ELF-1 (cell line): ENCODE data around the gene CDHR5.

Source experiments
- DNase-seq: peaks from one replicate; pipeline ENCODE4 v3.0.0-alpha.2; 2016; ENCODE audit warnings: low read depth, low spot score

CDHR5 gene

DNA sequence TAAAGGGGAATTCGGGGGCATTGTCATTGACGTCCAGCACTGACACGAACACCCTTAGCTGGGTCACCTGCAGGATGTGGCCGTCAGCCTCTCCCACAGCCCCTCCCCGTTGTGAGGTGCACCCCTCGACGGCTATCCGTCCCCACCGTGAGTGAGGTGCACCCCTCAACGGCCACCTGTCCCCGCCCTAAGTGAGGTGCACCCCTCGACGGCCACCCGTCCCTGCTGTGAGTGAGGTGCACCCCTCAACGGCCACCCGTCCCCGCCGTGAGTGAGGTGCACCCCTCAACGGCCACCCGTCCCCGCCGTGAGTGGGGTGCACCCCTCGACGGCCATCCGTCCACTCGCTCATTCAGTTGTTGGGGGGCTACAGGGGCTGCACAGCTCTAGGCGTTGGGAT is 2.9 kb downstream of the CDHR5 start:
- DNase-seq, result no peak

DNA sequence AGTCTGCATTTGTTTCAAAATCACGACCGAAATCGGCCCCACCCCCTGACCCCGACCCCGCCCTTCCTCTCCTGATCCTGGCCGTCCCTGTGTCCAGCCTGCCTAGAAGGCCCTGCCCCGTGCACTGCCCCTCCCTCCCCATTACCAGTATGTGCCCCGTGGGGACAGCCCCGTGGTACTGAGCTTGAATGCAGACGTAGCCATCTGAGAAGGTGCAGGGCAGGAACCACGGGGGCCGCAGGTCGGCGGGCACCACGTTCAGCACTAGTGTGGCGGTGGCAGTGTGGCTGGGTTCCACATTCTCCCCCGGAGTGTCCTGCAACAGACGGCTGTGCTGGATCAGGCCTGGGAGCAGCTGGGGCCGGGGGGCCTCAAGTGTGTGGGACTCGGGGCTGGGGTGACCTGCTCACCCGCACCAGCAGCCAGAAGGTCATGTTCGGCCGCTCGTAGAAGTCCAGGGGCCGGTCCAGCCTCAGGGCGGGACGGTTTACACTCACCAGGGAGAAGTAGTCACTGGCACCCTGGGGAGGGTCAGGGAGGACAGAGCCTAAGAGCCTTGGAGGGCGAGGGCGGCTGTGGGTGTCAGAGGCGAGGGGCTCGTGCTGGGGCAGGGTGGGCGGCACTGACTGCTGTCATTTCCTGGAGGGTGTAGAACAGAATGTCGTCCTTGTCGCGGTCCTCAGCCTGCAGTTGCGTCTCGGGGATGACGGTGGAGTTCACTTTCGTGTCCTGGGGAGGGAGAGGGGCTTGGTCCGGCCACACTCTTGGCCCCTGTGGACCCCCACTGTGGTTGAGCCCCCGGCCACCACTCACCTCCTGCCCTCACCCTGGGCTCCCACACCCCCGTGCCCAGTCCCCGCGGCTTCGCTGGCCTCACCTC is 3.6 kb downstream of the CDHR5 start:
- DNase-seq, result no peak

DNA sequence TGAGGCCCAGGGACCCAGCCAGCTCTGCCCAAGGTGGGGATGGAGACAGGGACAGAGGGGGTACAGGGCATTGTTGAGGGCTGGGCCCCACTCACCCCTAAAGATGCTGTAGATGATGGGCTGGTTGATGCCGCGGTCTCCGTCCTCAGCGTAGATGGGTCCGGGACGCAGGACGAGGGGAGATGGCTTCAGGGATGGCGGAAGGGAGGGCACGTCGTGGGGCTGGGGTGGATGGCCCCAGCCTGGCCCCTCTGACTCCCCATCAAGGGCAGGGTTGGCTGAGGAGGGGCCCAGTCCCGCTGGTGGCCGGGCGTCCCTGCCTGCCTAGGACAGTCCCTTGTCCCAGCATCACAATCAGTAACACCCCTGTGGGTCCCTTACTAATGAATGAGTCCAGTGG is 4.6 kb downstream of the CDHR5 start:
- no peak for DNase-seq

DNA sequence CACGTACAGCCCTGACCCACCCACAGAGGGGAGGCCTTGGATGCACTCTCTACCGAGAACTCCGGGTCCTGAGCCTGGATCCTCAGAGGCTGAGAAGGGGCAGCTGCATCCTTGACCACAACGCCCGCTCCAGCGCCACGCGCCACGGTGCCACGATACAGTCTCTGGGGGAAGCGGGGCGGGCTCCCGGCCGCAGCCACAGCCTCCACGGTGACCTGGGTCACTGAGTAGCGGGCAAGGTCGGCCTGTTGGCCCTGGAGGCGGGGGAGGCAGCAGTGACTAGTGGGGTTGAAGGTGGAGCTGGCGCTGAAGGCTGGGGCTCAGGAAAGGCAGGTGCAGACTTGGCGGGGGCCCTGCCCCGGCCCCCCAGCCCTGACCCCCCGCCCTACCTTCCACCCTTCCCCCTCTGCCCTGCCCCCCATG is 5.1 kb downstream of the CDHR5 start:
- no peak for DNase-seq

DNA sequence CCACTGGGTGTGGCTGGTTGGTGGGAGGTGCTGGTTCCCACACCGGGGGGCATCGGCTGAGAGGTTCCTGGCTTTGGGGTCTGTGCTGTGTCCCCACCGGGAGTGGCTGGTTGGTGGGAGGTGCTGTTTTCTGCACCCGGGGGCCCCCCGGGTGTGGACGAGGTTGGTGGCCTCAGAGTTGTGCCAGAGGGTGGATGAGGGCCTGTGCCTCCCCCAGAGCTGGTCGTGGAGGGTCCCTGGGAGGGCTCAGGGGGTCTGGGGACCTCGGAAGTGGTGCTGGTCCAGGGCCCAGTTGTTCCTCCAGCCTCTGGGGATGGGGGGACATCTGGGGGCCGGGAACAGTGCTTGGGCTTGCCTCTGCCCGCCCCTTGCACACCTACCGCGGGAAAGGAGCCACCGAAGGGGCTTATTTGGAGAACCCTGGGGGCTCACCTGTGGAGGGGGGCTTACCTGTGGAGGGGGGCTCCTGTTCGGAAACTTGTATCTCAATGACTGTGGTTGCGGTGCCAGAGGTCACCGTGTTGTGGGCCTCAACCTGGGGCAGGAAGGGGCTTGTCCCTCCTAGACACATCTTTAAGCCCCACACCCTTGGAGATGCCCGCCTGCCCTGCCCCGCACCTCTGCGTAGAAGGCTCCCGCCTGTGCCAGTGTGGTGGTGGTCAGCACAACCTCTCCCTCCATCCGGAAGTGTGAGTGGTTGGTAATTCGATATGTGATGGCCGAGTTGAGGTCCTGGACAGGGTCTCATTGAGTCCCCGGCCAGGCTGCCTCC is 5.7 kb downstream of the CDHR5 start:
- no peak for DNase-seq

DNA sequence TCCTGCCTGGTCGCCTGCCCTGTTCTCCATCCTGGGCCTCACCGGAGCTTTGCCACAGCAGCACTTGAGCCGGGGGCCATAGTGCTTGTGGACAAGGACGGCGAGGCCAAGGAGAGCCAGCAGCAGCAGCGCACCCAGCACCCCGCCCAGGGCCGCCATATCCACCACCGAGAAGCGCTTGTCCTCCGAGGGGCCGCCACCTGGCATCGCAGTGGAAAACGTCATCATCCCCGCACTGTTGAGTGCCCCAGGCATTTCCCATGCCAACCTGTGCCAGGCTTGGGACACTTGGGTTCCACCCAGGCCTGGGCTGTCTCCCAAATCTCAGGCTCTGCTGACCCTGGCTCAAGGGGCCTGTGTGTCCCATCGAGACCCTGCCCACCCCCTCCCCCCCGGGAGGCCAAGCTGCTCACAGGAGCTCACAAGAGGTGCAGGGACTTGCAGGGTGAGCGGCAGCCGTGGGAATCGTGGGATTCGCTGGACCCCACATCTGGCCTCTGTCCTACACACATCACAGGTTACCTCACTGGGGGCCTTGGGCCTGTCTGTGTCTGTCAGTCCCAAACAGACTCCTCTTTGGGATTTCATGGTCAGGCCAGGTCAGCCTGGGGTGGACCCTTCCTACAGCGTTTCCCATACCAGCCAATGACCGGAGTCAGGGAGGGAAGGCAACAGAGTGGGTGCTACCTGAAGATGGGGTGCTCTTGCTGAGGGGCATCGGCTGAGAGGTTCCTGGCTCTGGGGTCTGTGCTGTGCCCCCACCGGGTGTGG is 6.7 kb downstream of the CDHR5 start:
- no peak for DNase-seq

DNA sequence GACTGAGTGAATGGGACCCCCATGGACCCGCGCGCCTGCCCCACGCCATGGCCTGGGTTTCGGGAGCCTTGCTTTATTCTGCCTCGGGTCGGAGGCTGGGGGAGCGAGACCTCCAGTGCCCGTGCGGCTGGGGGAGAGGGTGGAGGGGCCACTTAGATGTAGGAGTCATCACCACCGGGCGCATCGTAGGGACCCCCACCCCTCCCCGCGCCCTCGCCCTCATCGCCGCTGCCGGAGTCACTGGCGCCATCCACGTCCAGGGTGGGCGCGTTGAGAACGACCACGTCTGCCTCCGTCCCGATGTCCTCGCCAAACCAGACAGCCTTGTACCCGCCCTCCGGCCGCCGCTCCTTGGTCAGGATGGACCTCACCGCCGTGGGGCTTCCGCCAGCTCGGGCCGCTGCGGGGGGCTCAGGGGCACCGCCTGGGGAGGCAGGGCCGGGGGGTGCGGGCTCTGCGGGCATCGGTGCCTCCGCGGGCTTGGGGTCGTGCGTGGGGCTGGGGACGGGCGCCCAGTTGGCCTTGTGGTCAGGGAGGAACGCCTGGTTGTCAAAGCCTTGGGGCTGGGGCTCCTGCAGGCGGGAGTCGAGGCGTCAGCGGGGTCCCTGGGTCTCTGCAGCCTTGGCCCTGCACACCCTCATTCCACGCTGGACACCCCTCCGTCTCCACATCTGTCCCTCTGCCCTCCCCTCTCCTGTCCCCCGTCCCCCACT is 7.4 kb downstream of the CDHR5 start:
- no peak for DNase-seq

DNA sequence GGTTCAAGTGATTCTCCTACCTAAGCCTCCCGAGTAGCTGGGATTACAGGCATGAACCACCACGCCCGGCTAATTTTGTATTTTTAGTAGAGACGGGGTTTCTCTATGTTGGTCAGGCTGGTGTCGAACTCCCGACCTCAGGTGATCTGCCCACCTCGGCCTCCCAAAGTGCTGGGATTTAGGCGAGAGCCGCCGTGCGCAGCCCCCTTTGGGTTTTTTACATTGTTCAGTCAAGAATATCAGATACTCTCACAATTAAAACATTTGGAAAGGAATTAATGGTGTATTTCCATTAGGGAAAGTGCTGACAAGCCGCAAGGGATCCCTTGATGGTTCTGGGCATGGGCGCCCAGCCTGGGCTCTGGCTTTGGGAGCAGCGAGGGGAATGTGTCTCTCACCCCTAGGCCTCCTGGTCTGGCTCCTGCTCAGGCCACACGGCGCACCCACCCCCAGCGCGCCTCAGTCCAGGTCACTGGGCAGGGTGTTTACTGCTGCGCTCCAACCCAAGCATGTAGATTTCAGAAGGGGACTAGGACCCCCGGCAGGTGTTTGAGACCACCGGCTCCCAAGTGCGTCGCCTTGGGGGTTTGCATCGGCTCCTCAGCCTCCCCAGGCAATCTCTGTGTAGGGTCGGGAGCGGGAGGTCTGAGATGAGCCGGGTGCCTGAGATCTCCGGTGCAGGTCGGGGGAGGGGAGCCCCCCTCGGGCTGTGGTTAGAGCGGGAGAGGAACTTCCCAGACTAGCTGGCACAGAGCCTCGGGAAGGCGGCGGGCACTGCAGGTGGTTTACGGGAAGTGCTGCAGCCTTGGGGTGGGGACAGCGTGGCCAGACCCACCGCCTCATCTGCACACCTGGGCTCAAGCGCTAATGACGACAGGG is 8.2 kb downstream of the CDHR5 start:
- DNase-seq, result no peak

DNA sequence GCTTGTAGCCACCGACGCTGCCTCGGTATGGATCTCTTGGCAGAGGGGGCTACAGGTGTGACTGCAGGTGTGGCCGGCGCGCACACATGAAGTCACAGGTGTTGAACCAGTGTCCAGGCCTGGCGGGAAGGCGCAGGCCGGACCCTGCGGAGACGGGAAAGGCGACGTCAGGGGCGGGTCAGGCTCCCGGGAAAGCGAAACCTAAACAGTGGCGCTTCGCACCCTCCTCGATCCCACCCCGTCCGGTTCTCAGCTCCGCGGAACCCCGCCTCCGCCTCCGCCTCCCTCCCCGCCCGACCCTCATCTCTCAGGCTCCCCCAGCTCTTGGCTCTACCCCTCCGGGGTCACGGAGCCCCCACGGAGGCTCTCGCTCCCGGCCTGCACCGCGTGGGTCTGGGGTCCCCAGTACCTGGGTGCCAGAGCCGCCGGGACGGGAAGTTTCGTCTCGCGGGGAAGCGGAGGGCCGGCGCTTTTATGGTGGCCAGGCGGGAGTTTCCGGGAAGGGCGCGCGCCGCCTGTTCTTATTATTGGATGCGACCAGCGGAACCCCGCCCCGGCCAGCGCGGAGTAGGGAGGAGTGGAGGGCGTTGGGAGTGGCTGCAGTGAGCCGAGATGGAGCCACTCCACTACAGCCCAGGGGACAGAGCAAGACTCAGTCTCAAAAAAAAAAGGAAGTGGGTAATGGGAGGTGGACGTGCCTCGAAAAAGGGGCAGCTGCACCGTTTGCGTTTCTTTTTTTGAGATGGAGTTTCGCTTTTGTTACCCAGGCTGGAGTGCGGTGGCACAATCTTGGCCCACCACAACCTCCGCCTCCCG is 9.0 kb downstream of the CDHR5 start, which contains the start of gene IRF7:
TSS of gene IRF7 (minus strand) at position 447 of the 816 bp plus-strand sequence. CDS start 586 bp downstream, outside the sequence.
- DNase-seq, result peak; percentile 90

DNA sequence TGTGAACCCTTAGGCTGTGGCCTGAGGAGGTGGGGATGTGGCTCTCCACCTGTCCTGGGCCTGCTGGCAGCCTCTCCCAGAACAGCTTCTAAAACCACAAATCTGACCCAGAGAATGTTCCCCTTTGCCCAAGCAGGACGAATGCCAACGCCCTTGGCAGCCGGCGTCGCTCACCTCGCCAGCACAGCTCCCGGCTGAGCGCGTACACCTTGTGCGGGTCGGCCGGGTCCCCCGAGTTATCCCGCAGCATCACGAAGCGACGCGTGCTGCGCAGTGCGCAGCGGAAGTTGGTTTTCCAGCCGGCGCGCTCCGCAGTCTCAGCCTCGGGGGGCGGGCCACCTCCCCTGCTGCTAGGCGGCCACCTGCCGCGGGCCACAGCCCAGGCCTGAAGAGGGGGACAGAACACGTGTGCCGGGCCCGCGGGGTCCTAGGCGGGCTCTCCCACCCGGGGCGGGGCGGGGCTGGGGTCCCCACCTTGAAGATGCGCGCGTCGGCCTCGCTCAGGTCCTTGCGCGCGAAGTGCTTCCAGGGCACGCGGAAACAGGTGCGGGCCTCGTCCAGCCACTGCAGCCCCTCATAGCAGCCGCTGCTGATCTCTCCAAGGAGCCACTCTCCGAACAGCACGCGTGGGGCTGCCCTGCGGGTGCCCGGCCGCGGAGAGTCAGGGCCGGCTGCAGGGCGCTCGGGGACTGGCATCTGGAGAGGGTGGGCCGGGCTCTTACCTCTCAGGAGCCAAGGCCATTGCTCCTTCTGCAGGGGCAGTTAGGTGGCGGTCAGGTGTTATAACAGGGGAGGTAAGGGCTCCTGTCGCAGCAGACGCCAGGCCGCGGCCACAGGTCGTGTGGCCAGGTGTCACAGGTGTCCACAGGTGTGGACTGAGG is 9.9 kb downstream of the CDHR5 start:
- DNase-seq, result no peak

DNA sequence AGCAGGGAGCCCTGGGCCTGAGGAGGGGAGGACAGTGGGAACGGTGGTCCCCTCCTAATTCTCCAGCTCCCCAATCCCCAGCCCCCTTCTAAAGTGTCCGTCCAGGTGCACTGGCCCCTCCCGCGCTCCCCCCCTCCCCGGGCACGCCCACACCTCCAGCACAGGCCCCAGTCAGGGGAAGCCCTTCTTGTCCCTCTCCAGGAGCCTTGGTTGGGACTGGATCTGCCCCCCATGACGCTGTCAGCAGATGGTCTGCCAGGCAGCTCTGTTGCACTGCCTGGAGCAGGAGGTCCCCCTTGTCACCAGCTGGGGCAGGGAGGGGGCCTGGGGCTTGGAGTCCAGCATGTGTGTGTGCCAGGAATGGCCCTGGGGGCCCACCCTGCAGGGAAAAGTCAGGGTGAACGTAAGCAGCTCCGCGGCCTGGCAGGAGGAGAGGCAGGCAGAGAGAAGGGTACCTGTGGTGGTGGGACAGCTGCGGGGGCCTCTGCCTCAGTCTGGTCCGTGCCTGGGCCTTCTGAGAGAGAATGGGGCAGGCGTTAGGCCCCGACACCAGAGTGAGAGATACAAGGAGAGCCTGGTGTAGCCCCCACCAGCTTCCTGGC is 10.6 kb downstream of the CDHR5 start:
- DNase-seq, result no peak

DNA sequence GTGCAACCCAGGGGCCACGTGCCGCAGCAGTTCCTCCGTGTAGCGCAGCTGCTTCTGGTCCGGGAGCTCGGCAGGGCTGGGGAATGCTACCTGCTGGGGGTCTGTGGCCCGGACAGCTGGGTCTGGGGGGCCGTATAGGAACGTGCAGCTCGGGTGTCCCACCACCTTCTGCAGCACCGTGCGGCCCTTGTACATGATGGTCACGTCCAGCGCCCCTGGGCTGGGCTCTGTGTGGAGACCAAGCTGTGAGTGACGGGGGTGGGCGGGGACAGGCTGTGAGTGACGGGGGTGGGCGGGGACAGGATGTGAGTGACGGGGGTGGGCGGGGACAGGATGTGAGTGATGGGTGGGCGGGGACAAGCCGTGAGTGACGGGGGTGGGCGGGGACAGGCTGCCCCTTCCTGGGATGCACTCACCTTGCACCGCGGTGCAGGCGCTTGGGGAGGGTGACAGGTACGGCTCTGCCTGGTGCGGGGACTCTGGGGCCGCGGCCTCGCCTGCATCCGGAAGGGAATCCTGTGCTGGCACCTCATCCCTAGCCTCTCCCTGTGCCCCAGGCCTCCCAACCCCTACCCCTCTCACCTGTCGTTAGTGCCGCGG is 11.3 kb downstream of the CDHR5 start:
- peak; percentile 58 for DNase-seq

DNA sequence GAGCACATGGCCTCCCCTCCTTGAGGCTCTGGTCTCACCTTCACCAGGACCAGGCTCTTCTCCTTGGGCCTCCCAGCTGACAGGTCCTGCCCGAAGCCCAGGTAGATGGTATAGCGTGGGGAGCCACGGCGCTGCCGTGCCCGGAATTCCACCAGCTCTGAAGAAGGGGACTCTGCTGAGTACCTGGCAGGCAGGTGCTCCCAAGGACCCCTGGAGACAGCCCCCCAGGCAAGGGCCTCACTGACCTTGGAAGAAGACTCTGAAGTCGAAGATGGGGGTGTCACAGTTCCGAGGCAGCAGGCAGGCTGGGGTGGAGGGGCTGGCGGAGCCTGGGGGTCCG is 11.8 kb downstream of the CDHR5 start:
- DNase-seq, result no peak

DNA sequence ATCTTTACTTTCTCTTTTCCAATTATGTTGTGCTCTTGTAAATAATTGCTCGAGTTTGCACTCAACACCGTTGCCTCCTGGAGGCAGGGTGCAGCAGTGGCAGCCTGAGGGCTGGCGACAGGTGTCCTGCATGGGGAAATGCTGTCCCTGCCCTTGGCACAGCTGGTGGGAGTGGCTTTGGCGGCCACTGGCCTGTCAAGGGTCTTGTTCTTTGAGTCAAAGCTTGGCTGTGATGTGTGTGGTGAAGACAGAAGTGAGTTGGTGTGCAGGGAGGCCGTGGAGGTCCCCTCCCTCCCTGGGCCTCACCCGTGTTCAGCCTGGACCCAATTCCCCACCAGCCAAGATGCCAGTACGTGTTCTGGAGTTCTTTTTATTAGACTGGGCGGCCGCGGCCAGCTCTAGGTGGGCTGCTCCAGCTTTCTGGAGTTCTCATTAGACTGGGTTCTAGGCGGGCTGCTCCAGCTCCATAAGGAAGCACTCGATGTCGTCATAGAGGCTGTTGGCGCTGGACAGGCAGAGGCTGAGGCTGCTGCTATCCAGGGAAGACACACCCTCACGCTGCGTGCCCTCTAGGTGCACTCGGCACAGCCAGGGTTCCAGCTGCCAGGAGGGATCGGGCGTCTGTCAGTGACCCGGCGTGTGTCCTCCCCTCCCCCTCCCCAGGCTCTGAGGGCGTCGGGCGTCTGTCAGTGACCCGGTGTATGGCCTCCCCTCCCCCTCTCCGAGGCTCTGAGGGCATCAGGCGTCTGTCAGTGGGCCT is 12.4 kb downstream of the CDHR5 start:
- peak; percentile 36 for DNase-seq

DNA sequence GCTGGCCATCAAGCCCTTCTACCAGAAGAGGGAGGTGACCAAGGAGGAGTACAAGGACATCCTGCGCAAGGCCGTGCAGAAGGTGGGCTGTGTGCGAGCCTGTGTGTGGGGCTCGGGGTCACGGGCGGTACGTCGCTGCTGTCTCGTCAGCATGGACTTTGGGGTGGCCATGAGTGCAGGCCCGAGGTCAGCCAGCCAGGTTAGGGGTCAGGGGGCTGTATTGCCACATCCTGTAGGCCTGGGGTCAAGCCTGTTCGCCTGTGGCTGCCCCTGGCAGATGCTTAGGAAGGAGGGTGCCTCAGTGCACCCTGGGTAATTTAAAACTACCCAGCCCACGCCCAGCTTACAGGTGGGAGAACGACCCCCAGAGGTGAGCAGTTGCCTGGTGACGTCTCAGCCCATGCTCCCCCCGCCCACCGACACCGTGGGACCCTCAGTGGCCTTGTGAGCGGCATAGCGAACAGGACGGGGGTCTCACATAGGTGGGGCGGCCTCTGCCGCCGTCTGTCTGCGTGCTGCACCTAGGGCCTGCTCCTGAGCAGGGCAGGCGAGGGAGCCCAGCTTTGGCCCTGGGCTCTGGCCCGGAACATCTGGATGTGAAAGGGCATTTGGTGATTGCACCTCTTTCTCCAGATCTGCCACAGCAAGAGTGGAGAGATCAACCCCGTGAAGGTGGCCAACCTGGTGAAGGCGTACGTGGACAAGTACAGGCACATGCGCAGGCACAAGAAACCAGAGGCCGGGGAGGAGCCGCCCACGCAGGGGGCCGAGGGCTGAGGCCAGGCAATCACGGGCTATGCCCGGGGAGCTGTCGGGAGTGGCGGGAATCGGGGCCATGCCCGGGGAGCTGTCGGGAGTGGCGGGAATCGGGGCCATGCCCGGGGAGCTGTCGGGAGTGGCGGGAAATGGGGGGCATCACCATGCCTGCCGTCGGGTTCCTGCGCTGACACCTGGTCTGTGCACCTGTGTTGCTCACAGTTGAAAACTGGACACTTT is 13.5 kb downstream of the CDHR5 start:
- no peak for DNase-seq
